ENCODE data around the gene NEDD4L. TPM values are rescaled to one million over a fixed set of nuclear protein-coding genes. Genes with fewer than 3 reads are reported as not detected.
A peak's percentile ranks its signal among the peaks of the same experiment; 100 is the strongest.

The NEDD4L gene
- total and polyA plus RNA-seq, 2 experiments from 2014 or later = 36.2 to 72.3 TPM

- H3K4me1 ChIP-seq (ENCODE audit: insufficient read depth) = peaks cover 51% of the 10 kb centered on the region
- 0 out of 2 replicates have a peak, but pooled peaks cover 4% of the 10 kb centered on the region for H3K36me3 ChIP-seq (ENCODE audit: insufficient read depth)
- H3K27me3 Mint-ChIP-seq (ENCODE audit: insufficient read depth, low read depth, poor library complexity) = no peaks in the 10 kb centered on the region
- H2AFZ ChIP-seq = no peak overlapping the region
- H3K4me2 ChIP-seq = peak overlapping the region; percentile 59; the same call in 1 of the 2 replicates
- no peak for TF ChIP-seq JUNB (IDR thresholded peaks at IDR 0.05; ENCODE audit: unreplicated experiment)
- TF ChIP-seq EZH2phosphoT487 (IDR thresholded peaks at IDR 0.05; ENCODE audit: unreplicated experiment) = no peak
- no peak for TF ChIP-seq ZNF462 (CRISPR knock-in tag; IDR thresholded peaks at IDR 0.05)
- TF ChIP-seq POLR2AphosphoS5 (IDR thresholded peaks at IDR 0.05; ENCODE audit: low read depth) = no peak
- peak; percentile 53 to 57 for TF ChIP-seq CTCF (conservative IDR thresholded peaks at IDR 0.05; ENCODE audit: low read depth in 2 of 2)
- H3K9me3 Mint-ChIP-seq = no peaks in the 10 kb centered on the region
- no peaks in the 10 kb centered on the region for H3K27me3 ChIP-seq (ENCODE audit: insufficient read depth)
- DNase-seq (ENCODE audit: low spot score) (peak; percentile 44), ATAC-seq (peak; percentile 15)
- no peak overlapping the region for H3K27ac ChIP-seq (ENCODE audit: low read depth)
- H3K4me1 Mint-ChIP-seq = peaks cover 59% of the 10 kb centered on the region
- no peak overlapping the region for H3K4me3 ChIP-seq
- H3K36me3 Mint-ChIP-seq (ENCODE audit: low read depth) = peaks cover 21% of the 10 kb centered on the region
- no peaks in the 10 kb centered on the region for H3K9me2 ChIP-seq (ENCODE audit: insufficient read depth)
- H4K20me1 ChIP-seq (replicated peaks; ENCODE audit: insufficient read depth) = no peaks in the 10 kb centered on the region; the same call in 1 of the 2 replicates
- no peak overlapping the region; the same call in 2 of the 3 replicates for H3K4me3 Mint-ChIP-seq
- H3F3A ChIP-seq (replicated peaks; ENCODE audit: low read depth) = no peaks in the 10 kb centered on the region
- H3K79me2 ChIP-seq (replicated peaks; ENCODE audit: insufficient read depth) = no peaks in the 10 kb centered on the region
- H3K27ac Mint-ChIP-seq = no peak overlapping the region
Observed at GRCh38 chr18:58335821-58336220, 291.8 kb downstream of the NEDD4L start.
